HepG2 (cell line): ENCODE results near the gene EIF4E. TPM values are rescaled to one million over a fixed set of nuclear protein-coding genes. Genes with fewer than 3 reads are reported as not detected.

Experiments used
- AHDC1 ChIP-seq: sonication (generic); formaldehyde crosslinking; IDR thresholded peaks from 2 replicates; pipeline ENCODE4 v1.5.1; 2020; ENCODE audit warnings: mild to moderate bottlenecking, missing genetic modification reagents, borderline replicate concordance
- BRF2 ChIP-seq: sonication (generic); formaldehyde crosslinking; IDR thresholded peaks from 2 replicates; pipeline ENCODE4 v1.8.1; 2022; ENCODE audit warnings: mild to moderate bottlenecking, missing genetic modification reagents
- CREBL2 ChIP-seq: sonication (generic); formaldehyde crosslinking; IDR thresholded peaks from 2 replicates; pipeline ENCODE4 v1.8.1; 2023; ENCODE audit warnings: missing genetic modification reagents, mild to moderate bottlenecking, borderline replicate concordance
- HIVEP1 ChIP-seq: sonication (generic); formaldehyde crosslinking; IDR thresholded peaks from 2 replicates; pipeline ENCODE4 v1.4.0; 2020; ENCODE audit warnings: mild to moderate bottlenecking, missing genetic modification reagents
- HMG20A ChIP-seq: IDR thresholded peaks from 2 replicates; pipeline ENCODE4 v1.6.1; 2016; ENCODE audit warnings: borderline replicate concordance
- RFX1 ChIP-seq: fragments of 450-650 bp; IDR thresholded peaks from 2 replicates; pipeline ENCODE4 v1.6.1; 2017
- RFX5 ChIP-seq: IDR thresholded peaks from 2 replicates; pipeline ENCODE4 v1.6.1; 2011; ENCODE audit warnings: low read depth, low read length, improper control_type of control experiment
- RFXANK ChIP-seq: IDR thresholded peaks from 2 replicates; pipeline ENCODE4 v1.6.1; 2016
- RFXAP ChIP-seq: sonication (generic); formaldehyde crosslinking; IDR thresholded peaks from 2 replicates; pipeline ENCODE4 v1.4.0; 2020; ENCODE audit warnings: missing genetic modification reagents, borderline replicate concordance
- SIN3A ChIP-seq: IDR thresholded peaks from 2 replicates; pipeline ENCODE4 v1.6.1; 2011; ENCODE audit warnings: low read depth, mild to moderate bottlenecking, control low read depth, low read length, borderline replicate concordance
- SOX13 ChIP-seq, 3 experiments: fragments of 450-650 bp in 1 of 3; sonication (generic) in 1 of 3; formaldehyde crosslinking in 1 of 3; IDR thresholded peaks in 2 of 3; conservative IDR thresholded peaks in 1 of 3; 2 replicates each; pipeline versions ENCODE4 v1.5.0 to v1.6.1; 2016 to 2020; ENCODE audit warnings: antibody characterized with exemption in 1 of 3, mild to moderate bottlenecking in 1 of 3, missing compliant biosample characterization in 1 of 3, missing genetic modification reagents in 1 of 3, moderate library complexity in 1 of 3
- ZFY ChIP-seq: sonication (generic); formaldehyde crosslinking; IDR thresholded peaks from 2 replicates; pipeline ENCODE4 v1.4.0; 2020; ENCODE audit warnings: missing genetic modification reagents
- ZNF124 ChIP-seq: sonication (generic); formaldehyde crosslinking; IDR thresholded peaks from 2 replicates; pipeline ENCODE4 v1.4.0; 2020; ENCODE audit warnings: missing genetic modification reagents
- ZNF280B ChIP-seq: sonication (generic); formaldehyde crosslinking; IDR thresholded peaks from 2 replicates; pipeline ENCODE4 v1.5.0; 2020; ENCODE audit warnings: missing genetic modification reagents, mild to moderate bottlenecking, borderline replicate concordance
- ZNF543 ChIP-seq: sonication (generic); formaldehyde crosslinking; IDR thresholded peaks from 2 replicates; pipeline ENCODE4 v1.4.0; 2020; ENCODE audit warnings: mild to moderate bottlenecking, missing genetic modification reagents
- ZNF549 ChIP-seq: sonication (generic); formaldehyde crosslinking; IDR thresholded peaks from 2 replicates; pipeline ENCODE4 v1.5.0; 2020; ENCODE audit warnings: missing genetic modification reagents
- ZNF605 ChIP-seq: sonication (generic); formaldehyde crosslinking; IDR thresholded peaks from 2 replicates; pipeline ENCODE4 v1.8.0; 2022; ENCODE audit warnings: mild to moderate bottlenecking, missing genetic modification reagents
- ZNF672 ChIP-seq: sonication (generic); formaldehyde crosslinking; IDR thresholded peaks from 2 replicates; pipeline ENCODE4 v1.8.1; 2022; ENCODE audit warnings: missing genetic modification reagents
- polyA plus RNA-seq, 8 experiments: library from polyadenylated mRNA; depleted of rRNA in 3 of 8; stranded (reverse) in 7 of 8; unstranded in 1 of 8; fragments of >200 nt; fragmentation: Illumina TruSeq in 4 of 8; extraction: Trizol in 4 of 8; gene quantifications; 2 replicates each; pipeline versions ENCODE4 v1.2.1 to v1.2.3, GENCODE V29; 2011 to 2016; ENCODE audit warnings: low read depth in 4 of 8, missing spikeins in 1 of 8, mixed read lengths in 1 of 8; ENCODE audit not compliant: insufficient read depth in 1 of 8
- total RNA-seq, 5 experiments: library from RNA; depleted of rRNA; stranded (reverse); fragments of >200 nt; fragmentation: Illumina TruSeq; extraction: Trizol; gene quantifications; 2 replicates each; pipeline ENCODE4 v1.2.3, GENCODE V29; 2016; ENCODE audit warnings: low read depth in 1 of 5
- TF ChIP-seq, protein P1 (sequence below): sonication (generic); formaldehyde crosslinking; IDR thresholded peaks from 2 replicates; pipeline ENCODE4 v1.5.1; 2020; ENCODE audit warnings: missing genetic modification reagents, mild to moderate bottlenecking, borderline replicate concordance

Gene EIF4E
- total and polyA plus RNA-seq, 2 of the 13 experiments (the other 11 are each of a cell fraction or from before 2014, with no cell fraction given): 50.8 to 194 TPM

DNA sequence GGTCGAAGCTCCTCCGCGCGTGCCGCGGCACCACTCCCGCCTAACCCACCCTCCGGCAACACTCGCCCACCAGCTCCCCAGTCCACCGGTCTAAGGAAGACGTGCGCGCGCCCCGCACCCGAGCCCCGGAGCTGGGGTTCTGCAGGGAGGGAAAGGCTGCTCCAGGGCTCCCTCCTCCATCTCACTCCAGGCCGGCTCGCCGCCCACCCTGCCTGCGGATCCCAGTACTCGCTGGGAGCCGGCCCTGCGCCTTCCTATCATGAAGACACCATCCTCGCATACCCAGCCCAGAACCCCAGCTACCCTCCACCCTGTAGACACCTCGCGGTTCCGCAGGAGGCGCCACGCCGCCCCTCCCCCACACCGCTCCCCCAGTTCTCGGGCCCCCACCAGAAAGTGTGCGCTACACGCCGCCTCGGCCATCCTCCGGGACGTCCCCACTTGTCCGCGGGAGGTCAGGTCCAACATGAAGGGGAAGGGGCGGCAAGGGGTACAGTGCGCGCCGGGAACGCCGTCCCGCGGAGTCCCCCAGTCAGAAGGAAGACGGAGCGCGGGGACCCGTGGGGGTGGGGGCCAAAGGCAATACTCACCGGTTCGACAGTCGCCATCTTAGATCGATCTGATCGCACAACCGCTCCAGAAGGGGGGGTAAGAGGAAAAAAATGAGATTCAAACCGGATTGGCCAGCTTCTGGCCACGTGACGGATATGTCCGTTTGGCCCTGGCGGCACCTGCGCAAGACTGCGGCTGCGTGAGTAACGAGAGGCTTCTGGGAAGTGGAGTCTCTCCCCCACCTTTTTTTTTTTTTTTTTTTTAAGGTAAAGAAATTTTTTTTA, at the start of gene EIF4E (continued):
- TF ChIP-seq ZNF280B (CRISPR knock-in tag): no peak
- TF ChIP-seq ZNF549: no peak
- no peak for TF ChIP-seq RFX5
- TF ChIP-seq AHDC1 (CRISPR knock-in tag): no peak
- no peak for TF ChIP-seq ZNF672 (CRISPR knock-in tag)
- TF ChIP-seq ZNF605 (CRISPR knock-in tag): no peak; the same call in 1 of the 2 replicates
- TF ChIP-seq ZNF543 (CRISPR knock-in tag): peak; percentile 66; the same call in 1 of the 2 replicates
- TF ChIP-seq RFXANK (CRISPR knock-in tag): no peak; the same call in 1 of the 2 replicates
- TF ChIP-seq RFX1: no peak
- TF ChIP-seq HIVEP1 (CRISPR knock-in tag): peak; percentile 50; the same call in 1 of the 2 replicates
- no peak for TF ChIP-seq HMG20A (CRISPR knock-in tag)
- TF ChIP-seq SOX13 (IDR thresholded peaks at IDR 0.05): no peak
- TF ChIP-seq SOX13 (CRISPR knock-in tag; conservative IDR thresholded peaks at IDR 0.05 in 1 of 2, IDR thresholded peaks at IDR 0.05 in 1 of 2): no peak
- peak; percentile 51 for TF ChIP-seq BRF2 (CRISPR knock-in tag)
- peak; percentile 64 for TF ChIP-seq ZFY (CRISPR knock-in tag)
- TF ChIP-seq, protein P1, sequence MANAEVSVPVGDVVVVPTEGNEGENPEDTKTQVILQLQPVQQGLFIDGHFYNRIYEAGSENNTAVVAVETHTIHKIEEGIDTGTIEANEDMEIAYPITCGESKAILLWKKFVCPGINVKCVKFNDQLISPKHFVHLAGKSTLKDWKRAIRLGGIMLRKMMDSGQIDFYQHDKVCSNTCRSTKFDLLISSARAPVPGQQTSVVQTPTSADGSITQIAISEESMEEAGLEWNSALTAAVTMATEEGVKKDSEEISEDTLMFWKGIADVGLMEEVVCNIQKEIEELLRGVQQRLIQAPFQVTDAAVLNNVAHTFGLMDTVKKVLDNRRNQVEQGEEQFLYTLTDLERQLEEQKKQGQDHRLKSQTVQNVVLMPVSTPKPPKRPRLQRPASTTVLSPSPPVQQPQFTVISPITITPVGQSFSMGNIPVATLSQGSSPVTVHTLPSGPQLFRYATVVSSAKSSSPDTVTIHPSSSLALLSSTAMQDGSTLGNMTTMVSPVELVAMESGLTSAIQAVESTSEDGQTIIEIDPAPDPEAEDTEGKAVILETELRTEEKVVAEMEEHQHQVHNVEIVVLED (CRISPR knock-in tag): peak; percentile 8; the same call in 1 of the 2 replicates
- TF ChIP-seq SIN3A: peak; percentile 26; the same call in 1 of the 2 replicates
- no peak for TF ChIP-seq CREBL2 (CRISPR knock-in tag)
- no peak for TF ChIP-seq ZNF124 (CRISPR knock-in tag)
- TF ChIP-seq RFXAP: peak; percentile 31; the same call in 1 of the 2 replicates
